Endothelial cell of umbilical vein (primary cell): ENCODE results near the gene TTC31. TPM values are rescaled to one million over a fixed set of nuclear protein-coding genes. Genes with fewer than 3 reads are reported as not detected.

Experiments
- BruUV-seq: library from RNA; stranded (reverse); fragments of 400-500 nt; replicated peaks from 2 replicates; lab custom pipeline; 2021; lab: Mats Ljungman, UMichigan
- CTCF ChIA-PET: fragments of 300-600, 350-600 bp; sonication (Branson Sonifier 250); formaldehyde crosslinking; loops from one replicate; lab custom pipeline; 2021; ENCODE audit warnings: antibody characterized with exemption, inconsistent platforms; lab: Charles Lee
- POLR2A ChIA-PET: fragments of 300-600, 350-600 bp; sonication (Branson Sonifier 250); formaldehyde crosslinking; loops from one replicate; lab custom pipeline; 2021; ENCODE audit warnings: antibody characterized with exemption, inconsistent platforms; lab: Charles Lee
- DNase-seq: peaks from one replicate; pipeline ENCODE4 v3.0.0-alpha.2; 2011; ENCODE audit warnings: low read depth, low spot score
- FAIRE-seq: peaks from 2 replicates; lab custom pipeline; 2011; peaks lifted over from hg19 to GRCh38; lab: Jason Lieb, UNC
- H2AFZ ChIP-seq: 2 replicates; pipeline ENCODE4 v1.6.0; 2012; ENCODE audit warnings: low read depth, low read length, control low read depth, inconsistent platforms
- H3K27ac ChIP-seq: 2 replicates; pipeline ENCODE4 v1.5.1; 2011; ENCODE audit warnings: low read depth, mild to moderate bottlenecking, control low read depth, low read length, moderate library complexity; ENCODE audit not compliant: insufficient read depth
- H3K27me3 ChIP-seq, 2 experiments: 2 replicates each; pipeline versions ENCODE4 v1.6.0 to v1.6.1; 2011; ENCODE audit warnings: low read length in 2 of 2, mixed read lengths in 1 of 2; ENCODE audit not compliant: control insufficient read depth in 2 of 2, insufficient read depth in 2 of 2
- H3K36me3 ChIP-seq, 2 experiments: 2 replicates in 1 of 2; 3 replicates in 1 of 2; pipeline ENCODE4 v1.5.1; 2011; ENCODE audit warnings: low read length in 2 of 2, mild to moderate bottlenecking in 1 of 2, moderate library complexity in 1 of 2; ENCODE audit not compliant: control insufficient read depth in 2 of 2, insufficient read depth in 2 of 2; ENCODE audit errors: extremely low read depth in 1 of 2
- H3K4me1 ChIP-seq: 3 replicates; pipeline ENCODE4 v1.5.1; 2011; ENCODE audit warnings: mild to moderate bottlenecking, low read length; ENCODE audit not compliant: control insufficient read depth, insufficient read depth; ENCODE audit errors: extremely low read depth
- H3K4me2 ChIP-seq: 2 replicates; pipeline ENCODE4 v1.6.1; 2011; ENCODE audit warnings: low read length, control low read depth, mixed read lengths; ENCODE audit not compliant: insufficient read depth
- H3K4me3 ChIP-seq, 3 experiments: fragments of 200-600 bp in 1 of 3; sonication (generic), shearing (Covaris generic) in 1 of 3; replicated peaks in 1 of 3; 2 replicates each; pipeline ENCODE4 v1.5.1; 2011 to 2016; ENCODE audit warnings: control low read depth in 3 of 3, low read length in 3 of 3, mild to moderate bottlenecking in 2 of 3, inconsistent platforms in 1 of 3, low read depth in 1 of 3, moderate library complexity in 1 of 3; ENCODE audit not compliant: insufficient read depth in 1 of 3
- H3K79me2 ChIP-seq: 2 replicates; pipeline ENCODE4 v1.6.0; 2012; ENCODE audit warnings: low read length, inconsistent platforms; ENCODE audit not compliant: control insufficient read depth, insufficient read depth
- H3K9ac ChIP-seq: replicated peaks from 2 replicates; pipeline ENCODE3; 2011; ENCODE audit warnings: low read length, control low read depth; ENCODE audit not compliant: insufficient read depth; ENCODE audit errors: extremely low read depth
- H3K9me1 ChIP-seq: replicated peaks from 3 replicates; pipeline ENCODE4 v1.6.0; 2011; ENCODE audit warnings: mild to moderate bottlenecking, low read length; ENCODE audit not compliant: control insufficient read depth, insufficient read depth; ENCODE audit errors: extremely low read depth
- H3K9me3 ChIP-seq: replicated peaks from 2 replicates; pipeline ENCODE4 v1.5.1; 2012; ENCODE audit warnings: low read length, inconsistent platforms; ENCODE audit not compliant: control insufficient read depth, insufficient read depth
- H4K20me1 ChIP-seq: replicated peaks from 2 replicates; pipeline ENCODE3; 2011; ENCODE audit warnings: mild to moderate bottlenecking, low read length; ENCODE audit not compliant: control insufficient read depth, insufficient read depth; ENCODE audit errors: extremely low read depth
- CTCF ChIP-seq, 2 donors: IDR thresholded peaks; 1 replicate in 1 of 2; 2 replicates in 1 of 2; pipeline ENCODE4 v1.5.1; 2011; ENCODE audit warnings: low read length in 2 of 2, mild to moderate bottlenecking in 2 of 2, moderate library complexity in 2 of 2, control low read depth in 1 of 2, inconsistent platforms in 1 of 2, low read depth in 1 of 2; ENCODE audit not compliant: insufficient read depth in 1 of 2; ENCODE audit errors: extremely low read depth in 1 of 2
- EZH2 ChIP-seq: IDR thresholded peaks from 2 replicates; pipeline ENCODE4 v1.6.1; 2012; ENCODE audit warnings: borderline replicate concordance, low read depth, mild to moderate bottlenecking, moderate library complexity, low read length, inconsistent platforms; ENCODE audit not compliant: severe bottlenecking
- FOS ChIP-seq: IDR thresholded peaks from 2 replicates; pipeline ENCODE4 v1.6.1; 2011; ENCODE audit warnings: mild to moderate bottlenecking, low read length, moderate library complexity, borderline replicate concordance; ENCODE audit not compliant: insufficient read depth
- GATA2 ChIP-seq: IDR thresholded peaks from 2 replicates; pipeline ENCODE4 v1.7.0; 2011; ENCODE audit warnings: low read depth, mild to moderate bottlenecking, moderate library complexity, mixed read lengths, low read length; ENCODE audit not compliant: insufficient read length, insufficient read depth
- dilution Hi-C: fragments of 300-500 bp; cut with MboI; formaldehyde crosslinking; loops from one replicate; pipeline ENCODE4 v1.15.0; 2019; ENCODE audit warnings: low sequenced_read_pairs; ENCODE audit not compliant: extremely low pct_ligation_motif_present
- intact Hi-C: fragments of 100-400 bp; cut with micrococcal nuclease; formaldehyde crosslinking; loops from one replicate; pipeline ENCODE4 v1.10.0; 2022
- polyA plus RNA-seq, 4 experiments: library from polyadenylated mRNA; depleted of rRNA in 3 of 4; stranded (reverse) in 3 of 4; unstranded in 1 of 4; fragments of >200 nt; gene quantifications; 2 replicates each; pipeline versions ENCODE4 v1.2.1 to v1.2.3, GENCODE V29; 2011 to 2012; ENCODE audit warnings: missing spikeins in 1 of 4
- total RNA-seq: library from RNA; stranded (reverse); gene quantifications from 2 replicates; pipeline ENCODE4 v1.2.3, GENCODE V29; 2021
- TF ChIP-seq, protein P1 (sequence below): IDR thresholded peaks from 2 replicates; pipeline ENCODE4 v1.6.1; 2011; ENCODE audit not compliant: insufficient read depth, insufficient read length

TTC31 gene
- total and polyA plus RNA-seq, 2 donors (not counting 3 experiments of a cell fraction or from before 2014, with no cell fraction given): 20.1 to 24.1 TPM

- no peak overlapping the region for H3K27ac ChIP-seq
- H3K9ac ChIP-seq: no peak overlapping the region
- intact Hi-C loops (loop anchor here (5.0 kb wide), 1 partner anchor 35 kb away; no protein-coding TSS in a partner anchor), dilution Hi-C loops (no loop called here)
- FAIRE-seq (no peak), DNase-seq (no peak)
- H3K9me1 ChIP-seq: no peaks in the 10 kb centered on the region
- no peaks in the 10 kb centered on the region for H3K9me3 ChIP-seq
- ChIA-PET CTCF (interaction anchor here (1.4 to 2.6 kb wide), 2 partner anchors 8 to 14 kb away, joined by 3 to 6 read pairs; partner anchors contain the start of genes CCDC142 and TTC31), POLR2A (no interaction called here)
- peaks cover 3 to 4% of the 10 kb centered on the region in 2 experiments for H3K36me3 ChIP-seq
- no peak overlapping the region for H2AFZ ChIP-seq
- no peak for TF ChIP-seq GATA2
- TF ChIP-seq, protein P1, sequence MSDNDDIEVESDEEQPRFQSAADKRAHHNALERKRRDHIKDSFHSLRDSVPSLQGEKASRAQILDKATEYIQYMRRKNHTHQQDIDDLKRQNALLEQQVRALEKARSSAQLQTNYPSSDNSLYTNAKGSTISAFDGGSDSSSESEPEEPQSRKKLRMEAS: no peak
- no peak for TF ChIP-seq EZH2
- no peak for TF ChIP-seq CTCF (IDR thresholded peaks at IDR 0.05; ENCODE audit: extremely low read depth in 1 of 2, insufficient read depth in 1 of 2, low read depth in 1 of 2, low read length in 2 of 2)
- no peak for TF ChIP-seq FOS
- no peak overlapping the region for H3K4me2 ChIP-seq
- H3K27me3 ChIP-seq: peaks cover 23 to 40% of the 10 kb centered on the region in 2 experiments
- no TSS peak for BruUV-seq
- H3K79me2 ChIP-seq: no peaks in the 10 kb centered on the region
- no peaks in the 10 kb centered on the region for H4K20me1 ChIP-seq
- no peak overlapping the region for H3K4me3 ChIP-seq
- peaks cover 23% of the 10 kb centered on the region for H3K4me1 ChIP-seq
Measured at GRCh38 chr2:74496997-74497776, 14.3 kb downstream of the TTC31 start.
